ENCODE results near the gene TSPAN4. TPM values are rescaled to one million over a fixed set of nuclear protein-coding genes. Genes with fewer than 3 reads are reported as not detected.

TSPAN4 gene
- total RNA-seq, 4 donors from 2014 or later: 47.1 to 78.9 (median 59.7) TPM

DNA sequence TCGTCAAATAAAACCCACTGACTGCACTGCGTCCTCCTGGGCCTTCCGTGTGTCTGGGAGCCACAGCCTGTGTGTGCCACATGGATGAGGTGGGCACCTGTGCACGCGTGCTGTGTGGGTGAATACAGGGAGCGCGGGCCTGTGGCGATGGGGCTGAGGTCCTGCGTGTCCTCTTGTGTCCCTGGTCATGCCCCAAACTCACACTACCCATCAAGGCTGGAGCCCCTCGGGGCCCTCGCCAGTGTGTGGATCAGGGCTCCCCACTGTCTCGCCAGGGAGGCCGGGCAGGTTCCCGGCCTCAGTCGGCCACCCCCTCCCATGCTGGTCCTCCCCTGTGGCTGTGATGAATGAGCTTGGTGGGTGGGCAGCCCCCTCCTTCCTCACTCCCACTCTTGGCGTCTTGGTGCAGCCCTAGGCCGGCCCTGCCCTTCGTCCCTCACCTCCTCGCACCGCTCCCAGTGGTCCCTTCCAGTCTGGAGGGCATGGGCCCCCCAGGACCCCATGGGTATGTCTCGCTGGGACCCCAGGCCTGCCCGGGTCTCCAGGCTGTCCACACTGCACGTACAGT lies 10.6 kb upstream of the TSPAN4 start:
- Histone ChIP-seq H3K36me3 (peaks cover 10% of the 10 kb centered on the region), H3K9me3 (no peaks in the 10 kb centered on the region), H3K4me3 (peak overlapping the region; percentile 85), H3K4me1 (peaks cover 83% of the 10 kb centered on the region), H3K27me3 (peaks cover 10% of the 10 kb centered on the region), H3K27ac (no peak overlapping the region)
- TF ChIP-seq EP300 (IDR thresholded peaks at IDR 0.05) (no peak), POLR2A (IDR thresholded peaks at IDR 0.05) (no peak), POLR2AphosphoS5 (IDR thresholded peaks at IDR 0.05) (no peak)
- TF ChIP-seq, protein P1, sequence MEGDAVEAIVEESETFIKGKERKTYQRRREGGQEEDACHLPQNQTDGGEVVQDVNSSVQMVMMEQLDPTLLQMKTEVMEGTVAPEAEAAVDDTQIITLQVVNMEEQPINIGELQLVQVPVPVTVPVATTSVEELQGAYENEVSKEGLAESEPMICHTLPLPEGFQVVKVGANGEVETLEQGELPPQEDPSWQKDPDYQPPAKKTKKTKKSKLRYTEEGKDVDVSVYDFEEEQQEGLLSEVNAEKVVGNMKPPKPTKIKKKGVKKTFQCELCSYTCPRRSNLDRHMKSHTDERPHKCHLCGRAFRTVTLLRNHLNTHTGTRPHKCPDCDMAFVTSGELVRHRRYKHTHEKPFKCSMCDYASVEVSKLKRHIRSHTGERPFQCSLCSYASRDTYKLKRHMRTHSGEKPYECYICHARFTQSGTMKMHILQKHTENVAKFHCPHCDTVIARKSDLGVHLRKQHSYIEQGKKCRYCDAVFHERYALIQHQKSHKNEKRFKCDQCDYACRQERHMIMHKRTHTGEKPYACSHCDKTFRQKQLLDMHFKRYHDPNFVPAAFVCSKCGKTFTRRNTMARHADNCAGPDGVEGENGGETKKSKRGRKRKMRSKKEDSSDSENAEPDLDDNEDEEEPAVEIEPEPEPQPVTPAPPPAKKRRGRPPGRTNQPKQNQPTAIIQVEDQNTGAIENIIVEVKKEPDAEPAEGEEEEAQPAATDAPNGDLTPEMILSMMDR (IDR thresholded peaks at IDR 0.05): no peak
- no peak for DNase-seq (ENCODE audit: low spot score in 2 of 2)
- WGBS: 74% methylated on average over 5 of the region's 23 CpGs

DNA sequence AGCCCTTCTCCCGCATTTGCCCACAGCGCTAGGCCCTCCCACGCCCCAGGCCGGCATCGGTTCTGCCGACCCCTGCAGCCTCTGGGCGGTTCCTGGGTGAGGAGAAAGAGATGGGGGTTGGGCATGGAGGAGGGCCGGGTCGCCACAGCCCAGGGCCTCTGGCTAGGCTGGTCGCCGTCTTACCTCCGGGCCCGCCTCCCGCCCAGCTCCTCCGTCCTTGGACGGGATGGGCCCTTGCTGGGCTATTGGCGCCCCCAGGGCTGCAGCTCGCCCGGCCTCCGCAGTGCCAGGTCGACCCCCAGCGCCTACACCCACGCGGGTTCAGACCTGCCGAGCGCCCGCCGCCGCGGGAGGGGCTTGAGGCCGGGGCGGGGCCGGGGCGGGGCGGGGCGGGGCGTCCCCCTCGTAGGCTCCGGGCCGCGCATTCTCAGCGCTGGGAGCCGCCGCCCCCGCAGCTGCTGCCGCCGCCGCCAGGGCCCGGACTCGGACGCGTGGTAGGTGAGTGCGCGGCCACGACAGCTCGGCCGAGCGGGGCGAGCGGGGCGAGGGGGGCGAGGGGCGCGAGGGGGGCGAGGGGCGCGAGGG lies 10.0 kb upstream of the TSPAN4 start, which contains the start of gene CD151:
Gene CD151 (plus strand): TSS at position 424 of the 585 bp plus-strand sequence. CDS start 3,118 bp downstream, outside the sequence.
- Histone ChIP-seq H3K27ac (peak within 1 kb of the TSS; percentile 94), H3K4me3 (peak within 1 kb of the TSS; percentile 85), H3K9me3 (no peaks in the 10 kb centered on the region), H3K27me3 (peaks cover 6% of the 10 kb centered on the region), H3K4me1 (peaks cover 80% of the 10 kb centered on the region), H3K36me3 (peaks cover 16% of the 10 kb centered on the region)
- WGBS: no CpG with 5 or more reads among the region's 67 CpGs
- DNase-seq (ENCODE audit: low spot score in 2 of 2): no peak
- TF ChIP-seq POLR2AphosphoS5 (IDR thresholded peaks at IDR 0.05) (no peak), EP300 (IDR thresholded peaks at IDR 0.05) (no peak), POLR2A (IDR thresholded peaks at IDR 0.05) (no peak)
- TF ChIP-seq, protein P1 (IDR thresholded peaks at IDR 0.05): peak in 1 of 2 donors; percentile 15

DNA sequence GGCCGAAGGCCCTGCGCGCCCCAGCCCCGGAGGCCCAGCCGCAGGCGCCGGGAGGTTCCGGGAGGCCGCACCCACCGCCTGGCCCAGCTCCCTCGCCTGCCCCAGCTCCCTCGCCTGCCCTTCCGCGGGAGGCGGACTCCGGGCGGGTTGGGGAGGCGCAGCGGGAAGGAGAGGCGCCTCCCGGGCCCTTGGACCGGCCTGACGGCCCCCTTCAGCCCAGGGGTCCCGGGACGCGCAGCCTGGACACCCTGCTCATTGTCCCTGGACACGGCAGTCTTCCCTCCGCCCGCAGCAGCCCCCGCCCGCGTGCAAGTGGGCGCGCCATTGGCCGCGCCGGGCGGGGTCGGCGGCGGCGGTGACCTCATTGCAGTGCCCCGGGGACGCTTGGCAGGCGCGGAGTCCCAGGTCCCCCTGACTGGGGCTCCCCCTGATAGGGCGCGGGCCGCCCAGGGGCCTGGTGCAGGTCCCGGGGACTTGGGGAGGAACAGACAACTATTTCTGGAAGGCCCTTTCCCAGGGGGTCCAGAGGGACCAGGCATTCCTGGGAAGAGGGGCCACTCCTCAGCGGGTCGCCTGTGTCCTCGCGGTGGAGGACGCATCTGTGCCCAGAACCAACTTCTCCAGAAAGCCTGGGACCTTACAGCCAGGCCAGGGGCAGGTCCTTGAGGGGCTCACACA lies 9.4 kb upstream of the TSPAN4 start:
- TF ChIP-seq POLR2AphosphoS5 (IDR thresholded peaks at IDR 0.05) (no peak), POLR2A (IDR thresholded peaks at IDR 0.05) (peak in 1 of 2 donors; percentile 60)
- Histone ChIP-seq H3K36me3 (peaks cover 22% of the 10 kb centered on the region), H3K27me3 (peaks cover 6% of the 10 kb centered on the region), H3K9me3 (no peaks in the 10 kb centered on the region), H3K27ac (peak overlapping the region; percentile 94), H3K4me3 (peak overlapping the region; percentile 85), H3K4me1 (peaks cover 73% of the 10 kb centered on the region)
- WGBS: 0% methylated on average over 6 of the region's 55 CpGs
- DNase-seq (ENCODE audit: low spot score in 2 of 2): no peak

DNA sequence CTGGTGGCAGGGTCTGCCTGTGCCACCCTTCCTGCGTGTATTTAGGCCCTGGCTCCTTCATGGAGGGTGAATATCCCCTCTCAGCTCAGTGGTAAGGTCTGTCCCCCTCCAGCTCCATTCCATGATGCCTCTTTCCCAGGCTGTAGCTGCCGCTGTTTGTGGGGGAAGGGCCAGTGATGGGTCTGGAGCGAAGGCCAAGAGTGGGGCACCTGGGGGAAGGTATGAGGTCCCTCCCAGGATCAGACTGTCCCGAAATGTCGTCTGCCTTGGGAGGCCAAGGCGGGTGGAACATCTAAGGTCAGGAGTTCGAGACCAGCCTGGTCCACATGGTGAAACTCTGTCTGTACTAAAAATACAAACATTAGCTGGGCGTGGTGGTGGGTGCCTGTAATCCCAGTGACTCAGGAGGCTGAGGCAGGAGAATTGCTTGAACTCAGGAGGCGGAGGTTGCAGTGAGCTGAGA lies 8.8 kb upstream of the TSPAN4 start:
- peaks cover 71% of the 10 kb centered on the region for H3K4me1 ChIP-seq
- H3K27me3 ChIP-seq: peaks cover 6% of the 10 kb centered on the region
- peak overlapping the region; percentile 85 for H3K4me3 ChIP-seq
- no peaks in the 10 kb centered on the region for H3K9me3 ChIP-seq
- 34% methylated on average over 7 of the region's 9 CpGs for WGBS
- H3K27ac ChIP-seq: peak overlapping the region; percentile 94
- peaks cover 29% of the 10 kb centered on the region for H3K36me3 ChIP-seq
- DNase-seq (ENCODE audit: low spot score in 2 of 2): no peak
- no peak for TF ChIP-seq EP300 (IDR thresholded peaks at IDR 0.05)
- TF ChIP-seq, protein P1 (IDR thresholded peaks at IDR 0.05): no peak
- TF ChIP-seq POLR2AphosphoS5 (IDR thresholded peaks at IDR 0.05): no peak
- TF ChIP-seq POLR2A (IDR thresholded peaks at IDR 0.05): no peak

DNA sequence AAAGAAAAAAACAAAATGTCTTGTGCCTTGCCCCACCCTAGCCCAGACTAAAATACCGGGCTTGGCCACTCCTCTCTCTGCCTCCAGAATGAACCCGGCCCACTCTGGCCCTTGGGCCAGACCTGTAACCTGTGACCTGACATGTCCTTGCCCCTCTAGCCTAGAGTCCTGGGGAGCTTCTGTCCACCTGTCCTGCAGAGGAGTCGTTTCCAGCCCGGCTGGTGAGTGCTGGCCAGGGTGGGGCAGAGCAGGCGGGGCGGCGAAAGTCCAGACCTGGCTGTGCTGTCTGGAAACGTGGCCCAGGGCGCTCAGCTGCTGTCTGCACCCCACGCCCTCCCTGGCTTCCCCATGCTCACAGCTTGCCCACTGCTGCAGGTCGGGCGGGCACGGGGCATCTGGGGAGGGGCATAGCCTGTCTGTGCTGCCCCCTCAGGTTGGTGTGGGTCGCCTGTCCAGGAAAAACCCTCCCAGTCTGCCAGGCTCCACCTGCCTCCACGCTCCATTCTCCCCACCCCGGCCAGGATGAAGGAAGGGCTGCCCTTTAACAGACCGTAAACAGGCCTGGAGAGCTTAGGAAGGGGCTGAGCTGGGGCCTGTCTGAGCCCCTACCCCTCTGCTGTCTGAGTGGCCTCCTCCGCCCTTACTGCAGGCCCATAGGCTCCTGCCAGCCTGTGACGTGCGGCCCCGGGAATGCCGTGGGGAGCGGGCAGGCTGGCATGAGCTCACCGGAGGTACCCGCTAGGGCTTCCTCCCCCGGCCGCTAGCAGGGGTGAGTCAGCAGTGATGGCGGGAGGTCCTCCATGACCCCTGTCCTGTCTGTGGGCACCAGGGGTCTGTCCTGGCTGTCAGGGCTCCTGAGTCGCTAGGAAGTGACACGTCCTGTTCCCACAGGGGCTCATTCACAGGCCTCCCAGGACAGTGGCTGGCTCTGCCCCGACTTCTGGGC lies 8.0 kb upstream of the TSPAN4 start:
- H3K9me3 ChIP-seq: no peaks in the 10 kb centered on the region
- peak overlapping the region; percentile 94 for H3K27ac ChIP-seq
- H3K36me3 ChIP-seq: peaks cover 36% of the 10 kb centered on the region
- WGBS: 8% methylated on average over 18 of the region's 31 CpGs
- TF ChIP-seq POLR2AphosphoS5 (IDR thresholded peaks at IDR 0.05) (peak in 2 of 3 donors; percentile 16 to 54), POLR2A (IDR thresholded peaks at IDR 0.05) (no peak)
- peak overlapping the region; percentile 85 for H3K4me3 ChIP-seq
- H3K4me1 ChIP-seq: peaks cover 71% of the 10 kb centered on the region
- no peak for DNase-seq (ENCODE audit: low spot score in 2 of 2)
- H3K27me3 ChIP-seq: peaks cover 4% of the 10 kb centered on the region

Measured in suprapubic skin (tissue), 4 donors.